Lower leg skin (tissue), 3 donors: ENCODE measurements around the gene MBNL3.

ENCODE experiments used
- POLR2A ChIP-seq, 2 donors: fragments of 450-650 bp; IDR thresholded peaks; one replicate each; pipeline ENCODE4 v1.6.1; 2016 to 2017; ENCODE audit warnings: antibody characterized with exemption in 2 of 2, mild to moderate bottlenecking in 1 of 2, moderate library complexity in 1 of 2
- TF ChIP-seq, protein P1 (sequence below), 3 donors: fragments of 450-650 bp; IDR thresholded peaks; one replicate each; pipeline ENCODE4 v1.5.1; 2016; ENCODE audit warnings: antibody characterized with exemption in 3 of 3, mild to moderate bottlenecking in 3 of 3, moderate library complexity in 2 of 3

GRCh38 chrX:132412208-132412607, 76.6 kb downstream of the MBNL3 start:
- TF ChIP-seq, protein P1, sequence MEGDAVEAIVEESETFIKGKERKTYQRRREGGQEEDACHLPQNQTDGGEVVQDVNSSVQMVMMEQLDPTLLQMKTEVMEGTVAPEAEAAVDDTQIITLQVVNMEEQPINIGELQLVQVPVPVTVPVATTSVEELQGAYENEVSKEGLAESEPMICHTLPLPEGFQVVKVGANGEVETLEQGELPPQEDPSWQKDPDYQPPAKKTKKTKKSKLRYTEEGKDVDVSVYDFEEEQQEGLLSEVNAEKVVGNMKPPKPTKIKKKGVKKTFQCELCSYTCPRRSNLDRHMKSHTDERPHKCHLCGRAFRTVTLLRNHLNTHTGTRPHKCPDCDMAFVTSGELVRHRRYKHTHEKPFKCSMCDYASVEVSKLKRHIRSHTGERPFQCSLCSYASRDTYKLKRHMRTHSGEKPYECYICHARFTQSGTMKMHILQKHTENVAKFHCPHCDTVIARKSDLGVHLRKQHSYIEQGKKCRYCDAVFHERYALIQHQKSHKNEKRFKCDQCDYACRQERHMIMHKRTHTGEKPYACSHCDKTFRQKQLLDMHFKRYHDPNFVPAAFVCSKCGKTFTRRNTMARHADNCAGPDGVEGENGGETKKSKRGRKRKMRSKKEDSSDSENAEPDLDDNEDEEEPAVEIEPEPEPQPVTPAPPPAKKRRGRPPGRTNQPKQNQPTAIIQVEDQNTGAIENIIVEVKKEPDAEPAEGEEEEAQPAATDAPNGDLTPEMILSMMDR (IDR thresholded peaks at IDR 0.05) = no peak
- TF ChIP-seq POLR2A (IDR thresholded peaks at IDR 0.05) = no peak
